ENCODE measurements around the gene SH3RF1.

GRCh38 chr4:169231647-169232262 lies 39.0 kb downstream of the SH3RF1 start:
- no peak for TF ChIP-seq CTCF (IDR thresholded peaks at IDR 0.05; ENCODE audit: low read depth, low read length)
- no peak for TF ChIP-seq MAX (IDR thresholded peaks at IDR 0.05; ENCODE audit: low read depth, low read length)

Measured in NB4 (cell line).